Nephron (organoid): Measurements from ENCODE around the gene LRRC18.

Experiments used
- H3K27ac Mint-ChIP-seq, 3 experiments: 2 replicates each; pipeline ENCODE4 v1.8.0; 2020; ENCODE audit warnings: mixed read lengths in 3 of 3, mild to moderate bottlenecking in 2 of 3, moderate library complexity in 1 of 3
- H3K27me3 Mint-ChIP-seq: 2 replicates; pipeline ENCODE4 v1.8.0; 2021; ENCODE audit warnings: low read depth, mild to moderate bottlenecking, moderate library complexity, mixed read lengths
- H3K36me3 Mint-ChIP-seq: 2 replicates; pipeline ENCODE4 v1.8.0; 2020; ENCODE audit warnings: low read depth, mixed read lengths
- H3K4me1 Mint-ChIP-seq: 2 replicates; pipeline ENCODE4 v1.8.0; 2020; ENCODE audit warnings: mixed read lengths
- H3K4me3 Mint-ChIP-seq, 3 experiments: 2 replicates each; pipeline ENCODE4 v1.8.0; 2020; ENCODE audit warnings: mild to moderate bottlenecking in 3 of 3, mixed read lengths in 3 of 3, moderate library complexity in 2 of 3
- H3K9me3 Mint-ChIP-seq: 2 replicates; pipeline ENCODE4 v1.8.0; 2020; ENCODE audit warnings: mixed read lengths
- TF ChIP-seq, protein P1 (sequence below), 3 experiments: fragments of 200-600 bp; sonication (generic); IDR thresholded peaks; one replicate each; pipeline ENCODE4 v1.5.0; 2021; ENCODE audit warnings: antibody characterized with exemption in 3 of 3; ENCODE audit not compliant: unreplicated experiment in 3 of 3

Gene LRRC18

DNA sequence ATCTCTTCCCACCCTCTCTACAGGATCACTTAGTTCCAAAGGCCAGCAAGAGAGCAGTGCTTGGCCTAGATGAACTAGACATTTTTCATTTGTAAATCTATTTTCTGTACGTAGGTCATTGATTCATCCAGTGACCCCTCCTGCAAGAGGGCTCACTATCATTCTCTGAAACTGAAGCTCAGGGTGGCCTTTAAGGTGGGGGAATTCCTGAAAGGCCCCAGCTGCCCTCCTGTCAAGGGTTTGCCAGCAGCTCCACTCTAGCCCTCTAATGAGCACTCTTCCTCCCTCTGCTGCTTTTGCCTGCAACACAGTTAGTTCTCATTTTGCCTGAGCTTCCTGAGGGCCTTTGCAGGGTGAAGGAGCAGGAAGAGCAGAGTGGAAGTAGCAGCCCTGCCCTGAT, 41.2 kb downstream of the LRRC18 start:
- TF ChIP-seq, protein P1, sequence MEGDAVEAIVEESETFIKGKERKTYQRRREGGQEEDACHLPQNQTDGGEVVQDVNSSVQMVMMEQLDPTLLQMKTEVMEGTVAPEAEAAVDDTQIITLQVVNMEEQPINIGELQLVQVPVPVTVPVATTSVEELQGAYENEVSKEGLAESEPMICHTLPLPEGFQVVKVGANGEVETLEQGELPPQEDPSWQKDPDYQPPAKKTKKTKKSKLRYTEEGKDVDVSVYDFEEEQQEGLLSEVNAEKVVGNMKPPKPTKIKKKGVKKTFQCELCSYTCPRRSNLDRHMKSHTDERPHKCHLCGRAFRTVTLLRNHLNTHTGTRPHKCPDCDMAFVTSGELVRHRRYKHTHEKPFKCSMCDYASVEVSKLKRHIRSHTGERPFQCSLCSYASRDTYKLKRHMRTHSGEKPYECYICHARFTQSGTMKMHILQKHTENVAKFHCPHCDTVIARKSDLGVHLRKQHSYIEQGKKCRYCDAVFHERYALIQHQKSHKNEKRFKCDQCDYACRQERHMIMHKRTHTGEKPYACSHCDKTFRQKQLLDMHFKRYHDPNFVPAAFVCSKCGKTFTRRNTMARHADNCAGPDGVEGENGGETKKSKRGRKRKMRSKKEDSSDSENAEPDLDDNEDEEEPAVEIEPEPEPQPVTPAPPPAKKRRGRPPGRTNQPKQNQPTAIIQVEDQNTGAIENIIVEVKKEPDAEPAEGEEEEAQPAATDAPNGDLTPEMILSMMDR (IDR thresholded peaks at IDR 0.05; ENCODE audit: unreplicated experiment in 3 of 3), result no peak
- peaks cover 22% of the 10 kb centered on the region for H3K4me1 Mint-ChIP-seq
- H3K36me3 Mint-ChIP-seq, result no peaks in the 10 kb centered on the region
- H3K27me3 Mint-ChIP-seq, result peaks cover 11% of the 10 kb centered on the region
- H3K27ac Mint-ChIP-seq, result no peak overlapping the region
- no peak overlapping the region for H3K4me3 Mint-ChIP-seq
- no peaks in the 10 kb centered on the region for H3K9me3 Mint-ChIP-seq

DNA sequence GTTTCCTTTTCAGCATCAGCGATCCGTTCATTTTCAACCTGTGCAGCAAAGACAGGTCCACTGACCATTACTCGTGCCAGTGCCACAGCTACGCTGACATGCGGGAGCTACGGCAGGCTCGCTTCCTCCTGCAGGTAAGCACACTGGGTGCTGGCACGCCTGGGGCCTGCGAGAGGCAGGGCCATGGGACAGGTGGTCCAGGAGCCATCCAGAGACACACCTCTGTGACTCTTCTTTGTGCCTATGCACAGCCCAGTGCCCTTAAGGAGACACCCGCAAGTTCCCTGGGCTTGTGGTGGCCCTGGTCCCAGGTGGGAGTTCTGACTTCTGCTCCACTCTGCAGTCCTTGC, 42.2 kb downstream of the LRRC18 start:
- H3K4me1 Mint-ChIP-seq, result peaks cover 22% of the 10 kb centered on the region
- no peaks in the 10 kb centered on the region for H3K36me3 Mint-ChIP-seq
- no peak overlapping the region for H3K27ac Mint-ChIP-seq
- H3K27me3 Mint-ChIP-seq, result peaks cover 11% of the 10 kb centered on the region
- TF ChIP-seq, protein P1 (IDR thresholded peaks at IDR 0.05; ENCODE audit: unreplicated experiment in 3 of 3), result no peak
- H3K4me3 Mint-ChIP-seq, result no peak overlapping the region
- no peaks in the 10 kb centered on the region for H3K9me3 Mint-ChIP-seq

DNA sequence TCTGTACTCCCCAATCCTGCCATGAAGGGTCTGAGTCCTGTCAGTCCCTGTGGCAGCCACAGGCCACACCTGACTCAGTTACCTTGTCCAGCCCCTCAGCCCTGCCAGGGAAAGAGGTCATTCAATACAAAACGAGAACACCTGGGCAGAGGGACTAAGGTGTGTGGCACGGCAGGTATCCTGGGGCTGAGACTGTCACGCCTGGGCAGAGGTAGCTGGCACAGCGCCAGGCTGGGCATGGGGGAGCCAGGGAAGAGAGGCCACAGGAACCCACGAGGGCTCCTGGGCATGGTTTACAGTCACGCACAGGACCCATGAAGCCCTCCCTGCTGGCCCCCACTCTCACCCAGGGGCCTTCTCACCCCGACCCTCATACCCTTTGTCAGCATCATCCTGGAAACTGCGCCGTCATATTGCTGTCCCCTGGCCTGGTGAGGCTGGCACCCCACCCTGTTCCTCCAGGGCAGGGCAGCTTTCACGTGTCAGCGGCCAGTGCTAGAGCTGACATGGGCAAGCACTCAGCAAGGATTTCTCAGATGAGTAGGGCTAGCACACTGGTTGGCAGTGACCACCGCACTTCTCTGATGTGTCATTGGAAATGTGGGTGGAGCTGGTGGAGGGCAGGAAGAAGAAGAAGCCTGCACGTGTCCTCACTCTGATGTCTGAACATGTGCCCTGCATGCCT, 42.7 kb downstream of the LRRC18 start:
- H3K27ac Mint-ChIP-seq, result peak overlapping the region in 1 of 3 experiments; percentile 75
- peaks cover 16% of the 10 kb centered on the region for H3K27me3 Mint-ChIP-seq
- H3K36me3 Mint-ChIP-seq, result no peaks in the 10 kb centered on the region
- peaks cover 22% of the 10 kb centered on the region for H3K4me1 Mint-ChIP-seq
- H3K9me3 Mint-ChIP-seq, result no peaks in the 10 kb centered on the region
- no peak overlapping the region for H3K4me3 Mint-ChIP-seq
- TF ChIP-seq, protein P1 (IDR thresholded peaks at IDR 0.05; ENCODE audit: unreplicated experiment in 3 of 3), result no peak

DNA sequence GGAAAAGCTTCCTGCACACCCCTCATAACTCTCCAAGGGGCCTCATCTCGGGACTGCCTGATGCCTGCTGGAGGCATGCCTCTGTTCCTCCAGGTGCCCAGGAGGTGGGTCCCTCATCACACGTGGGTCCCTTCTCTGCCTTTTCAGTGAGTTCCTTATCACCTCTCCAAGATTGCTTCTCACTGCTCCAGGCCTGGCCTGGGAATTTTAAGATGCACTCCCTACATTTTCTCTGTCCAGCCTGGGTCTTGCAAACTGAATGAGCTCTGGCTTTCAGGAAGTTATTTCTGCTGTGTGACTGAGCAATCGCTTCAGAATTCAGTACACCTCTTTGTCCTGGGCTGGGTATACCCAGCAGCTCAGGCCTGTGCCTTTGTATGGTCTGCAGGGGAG, 43.8 kb downstream of the LRRC18 start:
- Mint-ChIP-seq H3K9me3 (no peaks in the 10 kb centered on the region), H3K4me3 (peak overlapping the region in 1 of 3 experiments; percentile 43), H3K4me1 (peaks cover 21% of the 10 kb centered on the region), H3K27me3 (peaks cover 21% of the 10 kb centered on the region), H3K27ac (peak overlapping the region; percentile 31 to 75 (median 47)), H3K36me3 (no peaks in the 10 kb centered on the region)
- TF ChIP-seq, protein P1 (IDR thresholded peaks at IDR 0.05; ENCODE audit: unreplicated experiment in 3 of 3), result no peak

DNA sequence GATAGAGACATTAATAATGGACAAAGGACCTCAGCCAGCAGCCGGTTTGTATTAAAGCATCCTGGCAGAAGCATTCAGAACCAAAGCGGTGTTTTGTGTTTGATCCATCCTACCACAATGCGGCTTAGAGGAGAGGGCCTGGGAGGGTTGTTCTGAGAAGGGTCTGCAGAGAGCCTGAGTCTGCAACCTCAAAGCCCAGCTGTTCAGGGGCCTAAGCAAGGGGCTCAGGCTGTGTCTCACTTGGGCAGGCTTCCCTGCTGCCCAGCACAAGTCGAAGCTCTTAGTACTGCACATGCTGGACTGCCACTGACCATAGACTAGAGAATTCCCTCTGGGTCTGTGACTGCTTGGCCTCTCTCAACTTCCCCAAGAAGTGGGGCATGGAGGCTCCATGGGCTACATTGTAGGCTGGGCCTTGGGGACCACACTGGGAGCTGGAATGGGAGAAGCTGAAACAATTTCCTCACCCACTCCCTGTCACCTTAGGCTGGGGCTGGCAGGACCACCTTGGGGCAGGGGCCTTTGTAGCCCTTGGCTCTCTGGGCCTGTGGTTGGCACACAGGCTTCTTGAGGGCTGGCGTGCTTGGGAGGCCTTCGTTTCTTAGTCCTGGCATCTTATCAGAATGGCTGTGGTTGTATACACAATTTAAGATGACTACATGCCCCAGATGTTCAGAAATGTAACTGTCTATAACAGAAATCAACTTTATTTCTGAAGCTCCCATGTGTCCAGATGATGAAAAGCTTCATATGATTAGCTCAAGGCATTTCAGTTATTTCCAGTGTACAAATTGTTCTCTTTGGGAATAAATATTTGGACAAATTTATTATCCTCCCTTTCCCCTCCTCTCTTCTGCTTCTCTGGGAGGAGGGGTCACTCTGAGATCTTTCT, 44.5 kb downstream of the LRRC18 start:
- Mint-ChIP-seq H3K36me3 (no peaks in the 10 kb centered on the region), H3K4me1 (peaks cover 17% of the 10 kb centered on the region), H3K27ac (peak overlapping the region in 2 of 3 experiments; percentile 47 to 75), H3K4me3 (no peak overlapping the region), H3K27me3 (peaks cover 26% of the 10 kb centered on the region), H3K9me3 (no peaks in the 10 kb centered on the region)
- TF ChIP-seq, protein P1 (IDR thresholded peaks at IDR 0.05; ENCODE audit: unreplicated experiment in 3 of 3), result no peak
